Tibial nerve (tissue), 4 donors: ENCODE data around the gene NRXN3. TPM values are rescaled to one million over a fixed set of nuclear protein-coding genes. Genes with fewer than 3 reads are reported as not detected.

ENCODE experiments used
- DNase-seq, 2 donors: peaks; one replicate each; pipeline ENCODE4 v3.0.0-alpha.2; 2019; ENCODE audit warnings: low spot score in 2 of 2
- H3K27ac ChIP-seq, 4 donors: fragments of 200-600 bp; sonication (generic) in 3 of 4; one replicate each; pipeline ENCODE4 v1.5.1; 2017 to 2019; ENCODE audit warnings: mild to moderate bottlenecking in 1 of 4
- H3K27me3 ChIP-seq, 2 donors: fragments of 200-600 bp; sonication (generic) in 1 of 2; one replicate each; pipeline versions ENCODE4 v1.5.1 to v1.6.0; 2017 to 2019
- H3K36me3 ChIP-seq, 3 donors: fragments of 200-600 bp; sonication (generic); one replicate each; pipeline ENCODE4 v1.5.1; 2018 to 2019
- H3K4me1 ChIP-seq, 4 donors: fragments of 200-600 bp; sonication (generic) in 3 of 4; one replicate each; pipeline ENCODE4 v1.5.1; 2017 to 2019
- H3K4me3 ChIP-seq, 4 donors: fragments of 200-600 bp; sonication (generic) in 3 of 4; one replicate each; pipeline ENCODE4 v1.5.1; 2017 to 2019; ENCODE audit warnings: mild to moderate bottlenecking in 1 of 4, moderate library complexity in 1 of 4
- H3K9me3 ChIP-seq, 4 donors: fragments of 200-600 bp; sonication (generic) in 3 of 4; one replicate each; pipeline ENCODE4 v1.5.1; 2017 to 2019
- CTCF ChIP-seq, 5 experiments: fragments of 200-600 bp in 3 of 5; fragments of 450-650 bp in 2 of 5; sonication (generic) in 3 of 5; IDR thresholded peaks; one replicate each; pipeline ENCODE4 v1.5.1; 2016 to 2019; ENCODE audit warnings: antibody characterized with exemption in 5 of 5, mild to moderate bottlenecking in 3 of 5, moderate library complexity in 2 of 5
- EP300 ChIP-seq, 2 donors: sonication (generic); formaldehyde crosslinking; IDR thresholded peaks; one replicate each; pipeline ENCODE4 v1.6.1; 2017; ENCODE audit warnings: antibody characterized with exemption in 2 of 2, mild to moderate bottlenecking in 1 of 2
- POLR2A ChIP-seq, 2 donors: fragments of 450-650 bp; IDR thresholded peaks; one replicate each; pipeline ENCODE4 v1.6.1; 2017; ENCODE audit warnings: antibody characterized with exemption in 2 of 2, mild to moderate bottlenecking in 2 of 2, moderate library complexity in 2 of 2
- WGBS, 2 donors: methylation state at CpG; one replicate each; pipeline ENCODE4 v1.1.5; 2018; 5-methylcytosine and 5-hydroxymethylcytosine counted together
- total RNA-seq, 4 donors: library from RNA; depleted of rRNA; stranded (reverse); fragments of >200 nt; gene quantifications; one replicate each; pipeline ENCODE4 v1.1.0, GENCODE V29; 2016

Gene NRXN3
- total RNA-seq, 4 donors from 2014 or later: 16.7 to 52.2 (median 19.7) TPM

- Histone ChIP-seq H3K4me1 (no peaks in the 10 kb centered on the region), H3K36me3 (no peaks in the 10 kb centered on the region), H3K27ac (no peak overlapping the region), H3K9me3 (no peaks in the 10 kb centered on the region), H3K27me3 (no peaks in the 10 kb centered on the region), H3K4me3 (no peak overlapping the region)
- TF ChIP-seq EP300 (IDR thresholded peaks at IDR 0.05) (no peak), CTCF (IDR thresholded peaks at IDR 0.05) (no peak), POLR2A (IDR thresholded peaks at IDR 0.05) (no peak)
- WGBS, 2 donors: 83 to 85% methylated on average over 2 of the region's 2 CpGs
- DNase-seq: no peak
Measured at GRCh38 chr14:78978896-78979295, 808.7 kb downstream of the NRXN3 start.

GRCh38 chr14:78982551-78982950 lies 812.4 kb downstream of the NRXN3 start:
- H3K27me3 ChIP-seq: no peaks in the 10 kb centered on the region
- TF ChIP-seq POLR2A (IDR thresholded peaks at IDR 0.05) (no peak), CTCF (IDR thresholded peaks at IDR 0.05) (no peak), EP300 (IDR thresholded peaks at IDR 0.05) (no peak)
- H3K4me3 ChIP-seq: no peak overlapping the region
- H3K9me3 ChIP-seq: no peaks in the 10 kb centered on the region
- H3K4me1 ChIP-seq: no peaks in the 10 kb centered on the region
- DNase-seq: no peak
- WGBS, 2 donors: 76 to 78% methylated on average over 2 of the region's 2 CpGs
- no peak overlapping the region for H3K27ac ChIP-seq
- H3K36me3 ChIP-seq: no peaks in the 10 kb centered on the region

- Histone ChIP-seq H3K36me3 (no peaks in the 10 kb centered on the region), H3K4me3 (no peak overlapping the region), H3K27ac (no peak overlapping the region), H3K9me3 (no peaks in the 10 kb centered on the region), H3K27me3 (no peaks in the 10 kb centered on the region), H3K4me1 (no peaks in the 10 kb centered on the region)
- 61 to 82% methylated on average over 2 of the region's 2 CpGs for WGBS, 2 donors
- DNase-seq: no peak
- TF ChIP-seq POLR2A (IDR thresholded peaks at IDR 0.05): no peak
- no peak for TF ChIP-seq CTCF (IDR thresholded peaks at IDR 0.05)
- TF ChIP-seq EP300 (IDR thresholded peaks at IDR 0.05): no peak
Measured at GRCh38 chr14:78983126-78983525, 813.0 kb downstream of the NRXN3 start.

GRCh38 chr14:78985668-78986381 lies 815.7 kb downstream of the NRXN3 start:
- Histone ChIP-seq H3K27ac (no peak overlapping the region), H3K36me3 (no peaks in the 10 kb centered on the region), H3K4me3 (no peak overlapping the region), H3K27me3 (no peaks in the 10 kb centered on the region), H3K4me1 (no peaks in the 10 kb centered on the region), H3K9me3 (no peaks in the 10 kb centered on the region)
- WGBS, 2 donors: 52 to 57% methylated on average over 5 of the region's 5 CpGs
- DNase-seq: no peak
- TF ChIP-seq POLR2A (IDR thresholded peaks at IDR 0.05) (no peak), CTCF (IDR thresholded peaks at IDR 0.05) (no peak), EP300 (IDR thresholded peaks at IDR 0.05) (no peak)

GRCh38 chr14:78986989-78987388 lies 816.8 kb downstream of the NRXN3 start:
- no peak for DNase-seq
- no peaks in the 10 kb centered on the region for H3K9me3 ChIP-seq
- H3K27me3 ChIP-seq: no peaks in the 10 kb centered on the region
- H3K4me3 ChIP-seq: no peak overlapping the region
- TF ChIP-seq EP300 (IDR thresholded peaks at IDR 0.05): no peak
- no peak for TF ChIP-seq CTCF (IDR thresholded peaks at IDR 0.05)
- TF ChIP-seq POLR2A (IDR thresholded peaks at IDR 0.05): no peak
- WGBS, 2 donors: 55 to 61% methylated on average over 6 of the region's 6 CpGs
- H3K27ac ChIP-seq: no peak overlapping the region
- H3K4me1 ChIP-seq: no peaks in the 10 kb centered on the region
- no peaks in the 10 kb centered on the region for H3K36me3 ChIP-seq
